HFF-Myc (cell line): ENCODE results near the gene CAPN3.

Experiments
- DNase-seq: peaks from one replicate; pipeline ENCODE4 v3.0.0-alpha.2; 2011; ENCODE audit warnings: low read depth; ENCODE audit errors: extremely low read depth
- H3K4me3 ChIP-seq: replicated peaks from 2 replicates; pipeline ENCODE4 v1.5.1; 2011; ENCODE audit warnings: low read depth, mild to moderate bottlenecking, control low read depth, low read length
- CTCF ChIP-seq: IDR thresholded peaks from 2 replicates; pipeline ENCODE4 v1.5.1; 2012; ENCODE audit warnings: mild to moderate bottlenecking, low read depth, low read length, control low read depth; ENCODE audit errors: missing control alignments

Gene CAPN3

GRCh38 chr15:42401544-42402454 is 42.5 kb downstream of the CAPN3 start:
- no peak for TF ChIP-seq CTCF
- DNase-seq, result no peak
- H3K4me3 ChIP-seq, result no peak overlapping the region

GRCh38 chr15:42402455-42403205 is 43.3 kb downstream of the CAPN3 start:
- no peak for DNase-seq
- TF ChIP-seq CTCF, result no peak
- H3K4me3 ChIP-seq, result no peak overlapping the region

GRCh38 chr15:42403389-42403788 is 44.1 kb downstream of the CAPN3 start:
- no peak for DNase-seq
- TF ChIP-seq CTCF, result no peak
- H3K4me3 ChIP-seq, result no peak overlapping the region

GRCh38 chr15:42404461-42405235 is 45.3 kb downstream of the CAPN3 start:
- H3K4me3 ChIP-seq, result no peak overlapping the region
- no peak for TF ChIP-seq CTCF
- DNase-seq, result no peak

GRCh38 chr15:42405863-42406482 is 46.7 kb downstream of the CAPN3 start:
- H3K4me3 ChIP-seq, result no peak overlapping the region
- TF ChIP-seq CTCF, result no peak
- no peak for DNase-seq

GRCh38 chr15:42408178-42408577 is 48.9 kb downstream of the CAPN3 start:
- TF ChIP-seq CTCF, result no peak
- no peak for DNase-seq
- no peak overlapping the region for H3K4me3 ChIP-seq
